ENCODE data around the gene GNRHR. TPM values are rescaled to one million over a fixed set of nuclear protein-coding genes. Genes with fewer than 3 reads are reported as not detected.
"Not testable (repeated sequence)": the region's sequence is repeated elsewhere in the genome, so short reads cannot be mapped to it uniquely, and the experiment has no call there.

GNRHR gene
- total RNA-seq = not detected

- POLR2A ChIA-PET = no interaction called here
- CTCF ChIA-PET = no interaction called here
Measured at GRCh38 chr4:67754288-67754687, at the start of gene GNRHR. TSS of gene GNRHR (minus strand) at chr4:67754388. CDS start at chr4:67754335, 53 bp downstream.

DNA sequence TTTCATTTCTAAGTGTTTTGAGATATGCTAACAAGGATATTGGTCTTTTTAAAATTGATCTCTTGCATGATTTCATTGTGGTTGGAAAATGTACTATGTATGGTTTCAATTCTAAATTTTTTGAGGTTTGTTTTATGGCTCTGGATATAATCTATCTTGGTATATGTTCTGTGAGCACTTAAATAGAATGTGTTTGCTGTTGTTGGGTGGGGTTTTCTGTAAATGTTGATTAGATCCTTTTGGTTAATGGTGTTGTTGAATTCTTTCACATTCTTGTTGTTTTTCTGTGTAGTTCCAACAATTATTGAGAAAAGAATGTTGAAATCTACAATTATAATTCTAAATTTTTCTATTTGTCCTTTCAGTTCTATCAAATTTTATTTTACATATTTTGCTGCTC is 42.6 kb upstream of the GNRHR start:
- POLR2A ChIA-PET = no interaction called here
- CTCF ChIA-PET = no interaction called here

- POLR2A ChIA-PET = no interaction called here
- CTCF ChIA-PET = no interaction called here
Measured at GRCh38 chr4:67790721-67791120, 36.5 kb upstream of the GNRHR start.

DNA sequence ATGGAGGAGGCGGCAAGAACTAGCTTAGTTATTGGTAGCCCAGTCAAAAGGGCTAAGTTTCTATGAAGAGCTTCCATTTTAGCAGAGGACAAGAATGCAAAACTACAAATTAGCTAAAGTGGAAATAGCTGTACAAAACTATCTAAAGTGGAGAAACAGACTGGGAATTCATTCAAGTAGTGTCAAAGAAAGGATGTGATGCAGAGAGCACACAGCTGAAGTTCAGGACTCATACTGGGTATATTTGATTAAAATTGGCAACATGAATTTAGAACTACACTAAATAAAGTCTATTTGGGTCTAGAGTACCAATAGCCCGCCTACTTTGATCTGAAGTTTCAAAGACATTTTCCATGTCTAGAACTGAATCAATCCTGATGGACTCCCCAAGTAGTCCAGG is 33.1 kb upstream of the GNRHR start:
- POLR2A ChIA-PET = no interaction called here
- CTCF ChIA-PET = no interaction called here

- CTCF ChIA-PET = no interaction called here
Measured at GRCh38 chr4:67785528-67785927, 31.3 kb upstream of the GNRHR start.

DNA sequence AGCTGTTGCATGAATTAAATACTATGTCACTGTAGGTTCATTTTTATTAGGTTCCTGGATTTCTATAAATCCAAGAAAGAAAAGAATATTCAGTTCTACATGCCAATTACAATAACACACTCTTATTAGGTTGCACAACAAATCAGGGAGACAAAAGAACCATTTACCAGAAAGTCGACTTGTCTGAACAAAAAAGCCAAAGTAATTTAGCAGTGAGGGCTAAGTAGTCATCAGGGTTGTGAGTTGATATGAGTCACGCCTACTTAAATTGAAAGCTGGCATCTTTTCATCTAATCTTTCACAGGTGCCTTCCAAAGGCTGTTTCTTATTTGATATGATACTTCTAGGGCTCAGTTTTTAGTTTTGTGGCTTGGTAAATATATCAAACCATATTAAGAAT is 25.4 kb upstream of the GNRHR start:
- ChIA-PET CTCF (no interaction called here), POLR2A (no interaction called here)

More at GRCh38 chr4:67785528-67785927, 31.3 kb upstream of the GNRHR start:
- POLR2A ChIA-PET = no interaction called here

DNA sequence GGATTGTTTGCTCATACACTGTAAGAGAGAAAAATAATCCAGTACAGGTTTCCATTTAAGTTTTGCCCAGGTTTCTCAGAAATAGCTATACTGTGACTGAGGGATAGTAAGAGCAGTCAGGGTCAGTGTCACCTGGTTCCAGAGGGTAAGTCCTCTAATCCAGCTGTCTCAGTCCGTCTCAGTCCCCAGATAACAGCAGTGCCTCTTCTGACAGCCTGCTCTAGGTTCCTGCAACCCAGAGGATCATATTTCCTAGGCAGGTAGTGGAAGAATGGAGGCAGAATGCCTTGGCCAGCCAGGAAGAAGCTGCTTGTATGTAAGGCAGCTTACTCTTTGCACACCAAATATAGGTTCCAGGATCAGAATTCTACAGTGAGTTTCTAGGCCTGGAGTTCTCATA is 22.6 kb upstream of the GNRHR start:
- CTCF ChIA-PET = no interaction called here

DNA sequence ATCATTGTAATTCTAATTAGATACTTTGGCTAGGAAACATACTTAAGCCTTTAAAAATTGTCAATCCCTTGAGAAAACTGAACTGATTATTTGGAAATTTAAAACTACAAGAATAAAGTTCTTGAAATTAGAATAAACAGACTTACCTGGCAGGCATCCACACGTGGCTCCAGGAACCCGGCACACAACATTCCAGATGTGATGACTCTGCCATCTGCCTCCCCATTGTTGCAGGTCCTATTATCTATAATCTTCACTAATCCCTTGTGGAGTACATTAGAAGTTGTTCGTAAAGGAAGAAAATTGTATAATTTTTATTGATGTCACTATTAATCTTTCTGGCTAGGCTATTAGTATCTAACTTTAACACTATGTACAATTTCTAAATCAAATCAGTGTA is 16.2 kb upstream of the GNRHR start:
- ChIA-PET POLR2A (no interaction called here), CTCF (no interaction called here)

More for the DNA sequence above, 22.6 kb upstream of the GNRHR start:
- POLR2A ChIA-PET = no interaction called here

DNA sequence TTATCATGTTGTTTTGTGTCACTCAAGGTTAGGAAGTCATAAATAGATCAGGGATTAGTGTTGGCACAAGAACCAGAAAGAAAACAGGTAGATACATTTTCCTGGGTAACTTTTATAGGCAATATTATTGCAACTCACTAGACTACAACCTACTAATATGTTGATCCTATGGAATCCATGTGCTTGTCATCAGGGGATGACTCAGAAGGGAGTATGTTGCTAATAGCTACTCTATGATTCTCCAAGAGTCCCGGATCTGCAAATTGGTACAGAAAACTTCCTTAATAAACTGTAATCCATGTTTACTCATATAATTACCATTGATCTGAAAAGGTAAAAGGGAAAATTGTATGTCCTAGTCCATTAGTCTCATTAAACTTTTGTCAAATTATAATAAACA is 11.7 kb upstream of the GNRHR start:
- ChIA-PET CTCF (no interaction called here), POLR2A (interaction anchor here (0.6 kb wide), 1 partner anchor 293 kb away, joined by 6 read pairs; no protein-coding TSS in a partner anchor)

- CTCF ChIA-PET = no interaction called here
- POLR2A ChIA-PET = no interaction called here
Measured at GRCh38 chr4:67765401-67765800, 11.2 kb upstream of the GNRHR start.

DNA sequence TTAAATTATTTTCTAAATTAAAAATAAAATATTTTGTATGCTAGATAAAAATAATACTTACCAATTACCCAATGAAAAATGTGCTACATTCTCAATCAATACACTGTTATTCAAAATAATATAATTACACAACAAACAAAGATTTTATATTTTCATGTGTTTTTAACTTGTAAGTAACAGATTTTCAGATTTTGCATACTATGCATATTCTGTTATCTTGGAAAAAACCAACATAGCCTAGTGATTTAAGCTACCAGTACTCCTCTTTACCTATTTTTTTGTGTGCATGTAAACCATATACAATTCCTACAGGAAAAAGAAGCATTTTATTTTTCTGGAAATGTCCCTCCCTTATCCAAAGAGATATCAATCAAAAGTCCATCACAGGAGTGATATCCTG is 10.0 kb upstream of the GNRHR start:
- POLR2A ChIA-PET = no interaction called here
- CTCF ChIA-PET = no interaction called here

- ChIA-PET CTCF (no interaction called here), POLR2A (no interaction called here)
Measured at GRCh38 chr4:67762086-67762485, 7.9 kb upstream of the GNRHR start.

DNA sequence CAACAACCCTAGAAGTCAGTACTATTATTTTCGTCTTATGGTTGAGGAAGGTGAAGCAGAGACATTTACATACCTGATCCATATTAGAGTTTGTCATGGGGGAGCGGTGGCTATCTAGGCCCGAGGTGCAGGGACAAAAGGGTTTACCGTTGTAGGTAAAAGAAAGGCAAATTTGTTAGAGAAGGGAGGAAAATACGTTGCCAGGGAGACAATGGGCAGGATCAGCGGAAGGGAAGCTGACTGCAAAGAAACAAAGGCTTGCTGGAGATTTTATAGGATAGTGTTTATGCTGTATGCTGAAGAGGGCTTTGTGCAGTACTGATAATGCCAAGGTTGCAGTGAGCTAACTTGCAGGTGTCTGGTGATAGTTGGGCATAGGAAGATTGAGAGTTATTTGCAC is 2.8 kb upstream of the GNRHR start:
- POLR2A ChIA-PET = not testable (repeated sequence)

GRCh38 chr4:67755974-67756373 is 1.8 kb upstream of the GNRHR start:
- CTCF ChIA-PET = no interaction called here
- POLR2A ChIA-PET = no interaction called here

More for the DNA sequence above, 2.8 kb upstream of the GNRHR start:
- CTCF ChIA-PET = not testable (repeated sequence)

DNA sequence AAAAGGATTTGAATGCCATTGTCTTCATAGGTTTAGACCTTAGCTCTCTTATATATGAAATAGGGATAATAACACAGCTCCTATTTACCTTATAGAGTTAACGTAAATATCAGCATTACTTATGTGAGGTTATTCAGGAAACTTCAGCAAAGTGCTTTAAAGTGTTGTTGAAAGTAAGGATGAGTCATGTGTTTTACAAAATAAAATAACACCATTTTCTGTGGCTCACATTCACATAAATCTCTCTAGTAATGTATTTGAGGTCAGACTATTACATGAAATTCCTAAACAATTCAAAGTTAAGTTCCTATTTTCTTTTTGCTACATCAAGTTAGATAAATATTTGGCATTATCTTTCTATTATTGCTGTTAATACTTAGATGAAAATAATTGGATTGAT is 2.9 kb downstream of the GNRHR start:
- CTCF ChIA-PET = no interaction called here

GRCh38 chr4:67750691-67751090 is 3.5 kb downstream of the GNRHR start:
- CTCF ChIA-PET = no interaction called here
- POLR2A ChIA-PET = no interaction called here

More for the DNA sequence above, 2.9 kb downstream of the GNRHR start:
- POLR2A ChIA-PET = no interaction called here

DNA sequence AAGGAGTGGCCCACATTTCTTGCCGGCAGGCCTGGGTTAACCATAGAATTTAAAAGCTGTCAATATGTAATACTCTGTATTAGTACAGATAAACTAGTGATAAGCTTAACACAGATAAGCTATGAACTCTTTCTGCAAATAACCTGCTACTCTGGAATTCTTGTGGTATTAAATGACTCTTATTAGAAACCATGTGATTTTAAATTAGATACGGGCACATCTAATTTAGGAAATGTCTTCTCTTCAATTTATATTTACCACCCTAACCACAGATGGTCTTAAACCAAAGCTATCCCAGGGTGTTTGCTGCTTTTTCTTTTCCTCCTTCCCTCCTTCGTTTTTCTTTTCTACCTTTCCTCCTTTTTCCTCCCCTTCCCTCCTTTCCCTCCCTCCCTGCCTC is 4.9 kb downstream of the GNRHR start:
- CTCF ChIA-PET = no interaction called here
- POLR2A ChIA-PET = no interaction called here

DNA sequence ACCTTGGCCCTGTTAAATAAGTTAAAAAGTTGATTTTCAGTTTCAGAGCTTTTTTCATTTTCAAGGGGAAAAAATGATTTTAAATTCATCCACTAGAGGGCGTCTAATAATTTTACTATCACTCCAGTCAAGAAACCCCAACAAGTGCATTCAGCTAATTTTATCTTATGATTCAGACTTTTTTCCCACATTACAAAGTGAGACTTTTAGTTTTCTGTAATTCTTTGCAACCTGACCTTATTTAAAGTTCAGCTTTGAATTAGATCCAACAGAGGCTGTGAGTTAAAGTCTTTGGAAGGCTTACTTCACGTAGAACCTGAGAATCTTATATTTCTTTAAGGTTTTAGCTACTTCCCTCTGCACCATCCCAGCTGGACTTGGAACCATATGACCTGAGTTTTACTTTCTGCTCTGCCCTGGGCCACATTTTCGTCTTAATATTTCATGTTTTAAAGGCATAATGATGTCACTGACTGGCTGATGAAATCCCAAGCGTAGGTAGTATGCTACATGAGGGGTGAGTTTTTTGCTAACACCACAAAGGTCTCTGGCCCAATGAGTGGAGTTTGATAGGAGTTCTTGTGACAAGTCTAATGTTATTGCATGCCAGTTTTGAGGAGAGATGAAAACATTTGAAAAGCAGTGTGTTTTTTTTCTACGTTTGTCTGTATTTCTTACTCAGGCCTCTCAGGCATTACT is 7.2 kb downstream of the GNRHR start:
- CTCF ChIA-PET = interaction anchor here (1.3 kb wide), 1 partner anchor 20 kb away, joined by 3 read pairs; no protein-coding TSS in a partner anchor
- POLR2A ChIA-PET = interaction anchor here (0.6 kb wide), 2 partner anchors 18 to 20 kb away, joined by 3 to 4 read pairs; no protein-coding TSS in a partner anchor

DNA sequence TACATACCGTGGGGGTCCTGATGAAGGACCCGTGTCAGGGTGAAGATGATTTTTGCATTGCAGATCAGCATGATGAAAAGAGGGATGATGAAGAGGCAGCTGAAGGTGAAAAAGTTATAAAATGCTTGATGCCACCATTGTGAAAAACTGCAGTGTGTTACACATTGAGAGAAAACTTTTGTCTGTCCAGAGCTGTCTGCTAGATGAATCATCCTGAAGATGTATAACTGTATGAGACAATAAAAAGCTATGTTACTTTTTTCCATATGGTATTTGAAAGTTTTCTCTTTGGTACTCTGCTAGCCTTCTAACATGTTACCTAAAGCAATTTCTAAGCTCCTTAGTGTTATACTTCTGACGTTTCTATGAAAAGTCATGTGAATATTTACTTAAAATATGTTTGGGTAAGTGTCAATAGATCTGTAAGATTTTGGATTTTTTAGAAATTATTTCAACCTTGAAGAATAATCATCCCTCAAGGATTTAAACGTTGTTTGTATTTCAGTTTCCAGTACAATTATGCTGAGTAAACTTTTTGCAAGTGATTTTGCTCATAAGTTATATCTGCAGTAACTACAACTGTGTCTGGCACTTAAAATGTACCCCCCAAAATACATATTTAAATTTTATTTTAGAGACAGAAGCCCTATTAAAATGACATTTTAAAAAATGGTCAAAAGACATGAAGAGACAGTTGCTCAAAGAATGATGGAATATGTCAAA is 9.5 kb downstream of the GNRHR start:
- POLR2A ChIA-PET = no interaction called here
- CTCF ChIA-PET = no interaction called here

DNA sequence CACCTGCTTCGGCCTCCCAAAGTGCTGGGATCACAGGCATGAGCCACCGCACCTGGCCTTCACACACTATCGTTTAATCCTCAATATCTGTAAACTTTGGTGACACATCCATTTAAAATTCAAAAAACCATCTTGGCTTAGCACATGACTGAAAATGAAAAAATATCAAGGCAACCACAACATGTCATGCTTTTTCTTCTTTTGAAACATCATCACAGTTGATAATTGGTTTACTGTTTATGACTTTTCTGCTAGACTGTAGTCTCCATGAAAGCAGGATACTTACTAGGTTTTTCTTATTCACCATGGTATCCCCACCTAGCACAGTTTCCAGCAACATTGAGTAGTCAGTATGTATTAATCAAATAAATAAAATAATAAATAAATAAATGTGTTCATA is 11.0 kb downstream of the GNRHR start:
- CTCF ChIA-PET = no interaction called here
- POLR2A ChIA-PET = no interaction called here

DNA sequence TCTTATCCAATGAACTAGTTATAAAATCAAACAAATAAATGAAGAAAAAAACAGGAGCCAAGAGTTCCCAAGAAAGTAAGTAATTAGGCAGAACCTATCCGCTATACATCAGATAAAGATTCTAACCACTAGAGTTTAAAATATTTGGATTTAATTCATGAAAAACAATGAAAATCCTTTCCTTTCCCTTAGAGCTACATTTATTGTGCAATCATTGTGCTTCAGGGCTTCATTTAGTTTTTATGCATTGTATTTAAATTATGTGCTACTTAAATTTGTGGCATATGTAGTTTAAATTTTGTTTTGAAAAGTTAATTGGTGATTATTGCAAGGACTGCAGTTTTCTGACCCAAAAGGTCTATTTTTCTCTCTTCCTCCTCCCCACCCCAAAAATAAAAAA is 17.9 kb downstream of the GNRHR start:
- ChIA-PET CTCF (no interaction called here), POLR2A (no interaction called here)

DNA sequence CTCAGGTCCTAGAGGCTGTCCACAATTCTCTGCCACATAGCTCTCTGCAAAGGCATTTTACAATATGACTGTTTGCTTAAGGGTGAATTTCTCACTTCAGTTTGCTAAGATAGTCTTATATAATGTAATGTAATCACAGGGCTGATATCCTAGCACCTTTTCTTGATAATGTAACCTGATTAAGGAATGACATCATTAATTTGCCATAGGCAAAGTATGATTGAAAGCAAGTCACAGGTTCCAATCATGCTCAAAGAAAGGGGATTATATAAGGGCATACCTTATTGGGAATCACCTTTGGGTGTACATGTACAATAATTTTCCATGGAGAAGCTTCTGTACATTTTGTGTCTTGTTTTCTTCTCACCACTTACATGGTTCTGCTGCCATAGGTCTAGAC is 18.9 kb downstream of the GNRHR start:
- POLR2A ChIA-PET = no interaction called here
- CTCF ChIA-PET = no interaction called here
